ENCODE data around the gene ALX1.
"Not testable (repeated sequence)": the region's sequence is repeated elsewhere in the genome, so short reads cannot be mapped to it uniquely, and the experiment has no call there.

ALX1 gene

DNA sequence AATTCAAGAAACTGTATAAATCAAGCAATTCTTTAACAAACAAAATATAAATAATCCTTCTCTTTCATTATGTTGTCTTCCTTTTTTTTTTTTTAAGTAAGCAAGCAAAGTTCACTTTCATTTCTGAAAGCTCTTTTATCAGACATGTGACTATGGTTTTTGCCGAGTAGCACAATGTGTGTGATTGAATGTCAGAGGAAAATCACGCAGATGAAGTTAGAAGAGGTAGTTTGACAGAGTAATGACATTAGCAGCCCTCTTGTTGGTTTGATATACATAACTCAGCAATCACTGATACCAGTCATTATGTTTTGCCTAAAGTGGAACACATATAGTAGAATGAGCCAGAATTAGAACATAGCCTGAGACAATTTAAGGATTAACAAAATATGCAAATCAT, 19.0 kb downstream of the ALX1 start:
- no peak for FAIRE-seq
- DNase-seq (ENCODE audit: insufficient read length, low spot score): no peak

DNA sequence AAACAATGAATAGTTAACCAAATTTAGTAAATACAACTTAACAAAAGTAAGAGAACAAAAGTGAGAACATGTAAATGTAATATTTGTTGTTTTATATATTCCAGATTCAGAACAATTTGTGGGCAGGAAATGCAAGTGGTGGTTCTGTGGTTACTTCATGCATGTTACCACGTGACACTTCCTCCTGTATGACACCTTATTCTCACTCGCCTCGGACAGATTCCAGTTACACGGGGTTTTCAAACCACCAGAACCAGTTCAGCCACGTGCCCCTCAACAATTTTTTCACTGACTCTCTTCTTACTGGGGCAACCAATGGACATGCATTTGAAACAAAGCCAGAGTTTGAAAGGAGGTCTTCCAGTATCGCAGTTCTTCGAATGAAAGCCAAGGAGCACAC, 21.0 kb downstream of the ALX1 start:
- no peak for FAIRE-seq
- DNase-seq (ENCODE audit: insufficient read length, low spot score): no peak

DNA sequence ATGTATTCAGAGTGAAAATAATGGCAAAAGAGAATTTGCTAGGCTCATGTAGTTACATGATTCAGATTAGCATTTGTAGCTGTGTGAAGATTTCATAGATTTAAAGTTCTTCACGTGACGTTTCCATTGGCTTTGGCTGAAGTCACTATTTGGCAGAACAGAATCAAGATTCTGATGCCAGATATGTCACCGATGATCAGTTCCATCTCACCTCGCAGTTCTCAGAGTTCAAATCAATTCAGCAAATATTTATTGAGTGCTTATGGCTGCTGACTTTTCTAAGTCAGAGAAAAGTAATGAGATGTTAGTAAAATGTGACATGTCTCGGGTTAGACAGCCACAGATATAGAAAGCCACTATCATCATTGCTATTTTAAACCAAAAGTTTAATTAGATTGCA, 28.4 kb downstream of the ALX1 start:
- no peak for FAIRE-seq
- DNase-seq (ENCODE audit: insufficient read length, low spot score): no peak

DNA sequence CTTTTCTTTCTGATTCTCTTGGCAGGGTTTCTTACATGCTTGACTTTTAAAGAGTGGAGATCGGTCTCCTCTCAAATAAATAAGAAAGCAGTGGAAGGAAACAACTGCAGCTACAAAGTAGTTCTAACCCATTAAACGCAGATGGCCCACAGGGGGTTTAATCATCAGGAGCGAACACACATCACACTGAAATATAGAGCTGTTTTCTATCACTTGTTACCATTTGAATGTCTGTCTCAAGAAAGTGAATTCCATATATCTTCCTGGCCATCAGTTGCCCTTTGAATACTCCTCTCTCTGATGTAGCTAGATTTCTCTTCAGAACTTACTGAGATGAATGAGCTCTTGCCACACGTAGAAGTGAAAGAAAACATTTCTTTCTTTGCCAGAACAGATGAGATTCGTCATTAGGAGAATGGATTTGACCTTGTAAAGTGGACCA, 29.1 kb downstream of the ALX1 start:
- FAIRE-seq: no peak
- no peak for DNase-seq (ENCODE audit: insufficient read length, low spot score)

DNA sequence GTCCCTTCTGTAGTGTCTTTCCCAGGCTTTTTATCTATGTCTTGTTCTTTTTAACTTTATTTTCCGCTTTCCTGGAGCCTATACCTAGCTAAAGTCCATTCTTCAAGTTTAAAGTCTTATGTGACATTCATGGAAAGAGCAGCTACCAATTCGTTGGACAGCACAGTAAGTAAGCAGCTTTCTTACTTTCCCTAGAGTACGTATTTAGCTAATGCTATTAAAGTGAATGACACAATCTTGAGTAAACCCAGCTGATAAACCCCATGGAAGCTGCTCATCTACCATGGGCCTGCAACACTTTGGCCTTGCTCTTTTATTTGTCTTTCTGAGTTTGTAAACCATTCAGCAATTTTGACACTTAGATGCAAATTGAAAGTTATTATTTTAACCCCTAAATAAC, 30.0 kb downstream of the ALX1 start:
- FAIRE-seq (no peak), DNase-seq (ENCODE audit: insufficient read length, low spot score) (no peak)

DNA sequence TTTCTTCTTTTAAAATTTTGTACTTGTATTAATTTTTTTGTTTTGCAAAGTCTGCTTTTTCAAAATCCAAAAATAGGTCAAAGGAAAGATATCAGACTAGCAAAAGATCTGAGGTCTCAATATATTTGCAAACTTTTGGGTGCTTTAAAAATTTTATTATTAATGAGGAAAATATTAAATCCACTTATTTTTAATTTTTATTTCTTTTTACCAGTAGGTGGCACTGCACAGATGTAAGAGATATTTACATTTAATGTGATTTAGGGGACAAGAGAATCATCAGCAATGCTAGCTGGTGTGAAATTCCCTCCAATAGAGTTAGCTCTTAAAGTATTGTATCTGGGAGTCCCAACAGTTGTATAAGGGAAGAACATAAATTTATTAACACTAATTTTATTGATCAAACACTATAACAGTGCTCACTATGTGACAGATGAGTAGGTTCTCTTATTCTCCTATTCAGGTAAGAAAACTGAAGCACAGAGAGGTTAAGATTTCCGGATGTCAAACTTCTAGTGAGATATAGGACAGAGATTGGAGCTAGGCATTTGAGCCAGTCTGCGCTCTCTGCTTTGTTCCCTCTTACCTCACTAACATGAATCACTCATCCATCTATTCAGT, 30.5 kb downstream of the ALX1 start:
- FAIRE-seq (no peak), DNase-seq (ENCODE audit: insufficient read length, low spot score) (no peak)

DNA sequence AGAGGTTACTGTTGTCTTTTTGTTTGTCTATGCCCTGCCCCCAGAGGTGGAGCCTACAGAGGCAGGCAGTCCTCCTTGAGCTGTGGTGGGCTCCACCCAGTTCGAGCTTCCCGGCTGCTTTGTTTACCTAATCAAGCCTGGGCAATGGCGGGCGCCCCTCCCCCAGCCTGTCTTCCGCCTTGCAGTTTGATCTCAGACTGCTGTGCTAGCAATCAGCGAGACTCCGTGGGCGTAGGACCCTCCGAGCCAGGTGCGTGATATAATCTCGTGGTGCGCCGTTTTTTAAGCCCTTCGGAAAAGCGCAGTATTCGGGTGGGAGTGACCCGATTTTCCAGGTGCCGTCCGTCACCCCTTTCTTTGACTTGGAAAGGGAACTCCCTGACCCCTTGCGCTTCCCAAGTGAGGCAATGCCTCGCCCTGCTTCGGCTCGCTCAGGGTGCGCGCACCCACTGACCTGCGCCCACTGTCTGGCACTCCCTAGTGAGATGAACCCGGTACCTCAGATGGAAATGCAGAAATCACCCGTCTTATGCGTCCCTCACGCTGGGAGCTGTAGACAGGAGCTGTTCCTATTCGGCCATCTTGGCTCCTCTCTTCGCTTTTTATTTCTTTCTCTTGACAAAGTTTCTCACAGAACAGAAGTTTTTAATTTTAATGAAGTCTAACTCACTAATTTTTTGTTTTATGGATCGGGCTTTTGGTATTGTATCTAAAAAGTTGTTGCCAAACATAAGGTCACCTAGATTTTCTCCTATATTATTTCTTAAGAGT, 38.0 kb downstream of the ALX1 start:
- DNase-seq (ENCODE audit: insufficient read length, low spot score); FAIRE-seq: not testable (repeated sequence)

DNA sequence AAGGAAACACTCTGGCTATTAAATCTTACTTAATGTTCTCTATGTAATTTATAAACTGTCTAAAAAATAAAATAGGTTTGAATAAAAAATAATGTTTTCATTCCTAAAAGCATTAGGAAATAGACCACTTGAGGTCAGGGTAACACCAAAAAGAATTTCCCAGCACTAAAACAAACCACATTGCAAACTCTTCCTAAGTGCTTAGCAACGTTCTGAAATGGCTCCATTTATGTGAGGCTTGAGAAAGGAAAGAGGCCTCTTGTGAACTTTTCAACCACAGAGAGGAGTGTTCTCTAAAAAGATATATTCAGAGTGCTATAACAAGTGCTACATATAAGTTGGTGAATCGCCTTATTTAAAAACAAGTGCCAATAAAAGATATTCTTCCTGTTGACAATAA, 42.7 kb downstream of the ALX1 start:
- FAIRE-seq: no peak
- no peak for DNase-seq (ENCODE audit: insufficient read length, low spot score)

DNA sequence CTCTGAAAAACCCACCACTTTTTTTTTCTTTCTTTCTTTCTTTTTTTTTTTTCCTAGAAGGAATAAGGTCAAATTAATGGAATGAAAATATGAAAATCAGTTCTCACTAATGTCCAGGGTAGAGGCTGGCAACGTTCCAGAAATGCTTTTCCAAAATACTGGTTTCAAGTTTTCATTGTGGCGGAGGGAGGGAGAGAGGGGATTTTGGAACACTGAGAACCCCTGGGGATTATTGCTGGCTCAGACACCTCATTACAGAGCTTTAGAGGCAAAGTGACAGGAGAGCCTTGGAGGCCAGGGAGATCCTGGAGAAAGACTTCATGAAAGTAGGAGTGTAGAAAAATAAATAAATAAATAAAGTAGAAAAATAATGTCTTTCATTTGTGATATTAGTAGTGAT, 45.4 kb downstream of the ALX1 start:
- no peak for DNase-seq (ENCODE audit: insufficient read length, low spot score)
- FAIRE-seq: no peak

DNA sequence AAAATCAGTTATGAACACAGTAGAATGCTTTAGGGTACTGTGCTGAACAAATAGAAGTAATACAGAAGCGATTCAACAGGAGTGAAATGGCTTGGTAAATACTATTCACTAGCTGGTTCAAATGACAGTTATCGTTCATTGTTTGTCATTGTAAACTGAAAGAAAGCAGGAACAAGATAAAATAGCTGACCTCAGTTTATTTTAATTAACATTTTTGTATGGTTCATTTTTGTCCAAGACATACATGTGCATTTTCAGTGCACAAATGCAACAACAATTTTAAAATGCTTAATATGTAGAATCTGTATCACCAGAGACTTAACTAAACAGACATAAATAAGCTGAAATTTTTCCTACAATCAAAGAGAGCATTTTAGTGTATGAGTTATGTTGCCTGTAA, 49.9 kb downstream of the ALX1 start:
- DNase-seq (ENCODE audit: insufficient read length, low spot score) (no peak), FAIRE-seq (no peak)

DNA sequence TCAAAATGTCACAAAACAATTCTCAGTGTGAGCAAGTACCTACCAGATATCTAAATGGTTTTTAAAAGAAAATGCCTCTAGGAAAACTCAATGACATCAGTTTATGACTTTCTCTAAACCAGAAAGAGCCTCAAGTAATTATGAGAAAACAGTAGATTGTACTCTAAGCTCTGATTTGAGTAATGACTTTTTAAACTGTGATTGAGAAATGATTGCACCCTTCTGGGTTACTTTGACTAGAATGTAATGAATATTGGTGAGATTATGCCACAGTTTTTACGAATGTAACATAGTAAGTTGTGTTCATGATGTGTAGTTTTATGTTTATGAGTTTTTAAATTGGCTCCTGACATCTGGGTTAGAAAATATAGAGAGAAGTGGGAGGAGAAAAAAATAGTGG, 68.8 kb downstream of the ALX1 start:
- no peak for DNase-seq (ENCODE audit: insufficient read length, low spot score)
- no peak for FAIRE-seq

DNA sequence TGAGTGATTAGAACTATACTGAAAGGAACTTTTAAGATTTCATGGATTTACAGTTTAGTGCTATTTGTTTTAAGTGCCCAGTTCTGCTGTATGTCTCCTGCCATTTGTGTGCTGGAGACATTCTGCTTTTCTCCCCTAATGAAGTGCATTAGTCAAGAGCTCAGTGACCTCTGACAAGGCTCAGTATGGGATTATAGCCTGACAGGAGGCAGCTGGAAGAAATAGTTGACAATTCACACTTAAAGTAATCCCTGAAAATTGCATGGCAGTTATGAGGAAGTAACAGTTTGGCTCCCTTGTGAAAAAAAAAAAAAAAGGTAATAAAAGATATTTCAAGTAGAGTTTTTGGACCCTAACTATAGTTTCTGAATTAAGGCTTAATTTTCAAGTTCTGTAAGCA, 70.3 kb downstream of the ALX1 start:
- DNase-seq (ENCODE audit: insufficient read length, low spot score) (no peak), FAIRE-seq (no peak)
